A673 (cell line): ENCODE data around the gene ITGA6. TPM values are rescaled to one million over a fixed set of nuclear protein-coding genes. Genes with fewer than 3 reads are reported as not detected.

ENCODE experiments used
- BruUV-seq: library from RNA; stranded (reverse); fragments of 400-500 nt; replicated peaks from 2 replicates; lab custom pipeline; 2021; lab: Mats Ljungman, UMichigan
- CTCF ChIA-PET: fragments of 300-600 bp; sonication (Branson Sonifier 250); formaldehyde crosslinking; loops from one replicate; lab custom pipeline; 2022; ENCODE audit warnings: antibody characterized with exemption; lab: Charles Lee
- POLR2A ChIA-PET: fragments of 300-600 bp; sonication (Branson Sonifier 250); formaldehyde crosslinking; loops from one replicate; lab custom pipeline; 2022; ENCODE audit warnings: antibody characterized with exemption; ENCODE audit not compliant: low non-redundant PET; lab: Charles Lee
- DNase-seq: peaks from one replicate; pipeline ENCODE4 v3.0.0-alpha.2; 2015; ENCODE audit warnings: low spot score
- H3K27ac ChIP-seq: fragments of 200-600 bp; sonication (generic); 2 replicates; pipeline ENCODE4 v1.5.1; 2016; ENCODE audit warnings: mixed run types, low read depth, mild to moderate bottlenecking, mixed read lengths, antibody characterized with exemption, low read length; ENCODE audit not compliant: poor library complexity, severe bottlenecking
- H3K27me3 ChIP-seq: fragments of 200-600 bp; sonication (generic); replicated peaks from 2 replicates; pipeline ENCODE4 v1.6.1; 2017; ENCODE audit warnings: mixed run types, low read depth, mild to moderate bottlenecking, mixed read lengths, antibody characterized with exemption, low read length; ENCODE audit not compliant: insufficient read depth, poor library complexity
- H3K36me3 ChIP-seq: fragments of 200-600 bp; sonication (generic); 2 replicates; pipeline ENCODE4 v1.6.1; 2016; ENCODE audit warnings: mixed run types, mild to moderate bottlenecking, mixed read lengths, antibody characterized with exemption, low read length; ENCODE audit not compliant: insufficient read depth, poor library complexity, severe bottlenecking
- H3K4me1 ChIP-seq: fragments of 200-600 bp; sonication (generic); 2 replicates; pipeline ENCODE4 v1.6.1; 2017; ENCODE audit warnings: mixed run types, mild to moderate bottlenecking, mixed read lengths, antibody characterized with exemption, low read length; ENCODE audit not compliant: insufficient read depth, poor library complexity, severe bottlenecking
- H3K4me3 ChIP-seq: fragments of 200-600 bp; sonication (generic); 2 replicates; pipeline ENCODE4 v1.5.1; 2016; ENCODE audit warnings: low read depth, mixed run types, mild to moderate bottlenecking, mixed read lengths, low read length; ENCODE audit not compliant: poor library complexity, severe bottlenecking
- H3K9me3 ChIP-seq: fragments of 200-600 bp; sonication (generic); 2 replicates; pipeline ENCODE4 v1.6.1; 2016; ENCODE audit warnings: mixed run types, low read depth, mild to moderate bottlenecking, mixed read lengths, antibody characterized with exemption, low read length; ENCODE audit not compliant: poor library complexity, severe bottlenecking
- CTCF ChIP-seq: fragments of 300-800, 200-600 bp; sonication (generic); conservative IDR thresholded peaks from 2 replicates; pipeline ENCODE4 v1.5.1; 2017; ENCODE audit warnings: low read depth, mild to moderate bottlenecking, antibody characterized with exemption, low read length, moderate library complexity, mixed read lengths
- EZH2 ChIP-seq: fragments of 200-600 bp; sonication (generic); IDR thresholded peaks from 2 replicates; pipeline ENCODE4 v1.6.1; 2017; ENCODE audit warnings: borderline replicate concordance, low read depth, mild to moderate bottlenecking, mixed read lengths, antibody characterized with exemption, low read length; ENCODE audit not compliant: poor library complexity, severe bottlenecking
- intact Hi-C: fragments of 100-400 bp; cut with micrococcal nuclease; formaldehyde crosslinking; loops from one replicate; pipeline ENCODE4 v1.10.0; 2022; ENCODE audit not compliant: unreplicated experiment
- total RNA-seq: library from RNA; stranded (reverse); gene quantifications from 2 replicates; pipeline ENCODE4 v1.2.3, GENCODE V29; 2021

ITGA6 gene
- total RNA-seq, 1 experiment from 2014 or later: 7.7 TPM

GRCh38 chr2:172426635-172427255, 641 bp upstream of the ITGA6 start:
- POLR2A ChIA-PET: no interaction called here
- no peak overlapping the region for H3K27ac ChIP-seq
- CTCF ChIA-PET: interaction anchor here (0.5 to 1.4 kb wide), 4 partner anchors 15 to 251 kb away, joined by 3 to 4 read pairs (median 3); no protein-coding TSS in a partner anchor
- peaks cover 12% of the 10 kb centered on the region for H3K27me3 ChIP-seq
- DNase-seq: no peak
- H3K4me3 ChIP-seq: peak overlapping the region; percentile 66
- H3K4me1 ChIP-seq: peaks cover 17% of the 10 kb centered on the region
- no peaks in the 10 kb centered on the region for H3K9me3 ChIP-seq
- intact Hi-C loops: no loop called here
- no TSS peak for BruUV-seq
- no peaks in the 10 kb centered on the region for H3K36me3 ChIP-seq
- TF ChIP-seq CTCF (no peak), EZH2 (no peak)

- Histone ChIP-seq H3K4me3 (peak overlapping the region; percentile 66), H3K27ac (no peak overlapping the region), H3K36me3 (no peaks in the 10 kb centered on the region), H3K27me3 (peaks cover 12% of the 10 kb centered on the region), H3K9me3 (no peaks in the 10 kb centered on the region), H3K4me1 (peaks cover 17% of the 10 kb centered on the region)
- peak; percentile 39 for DNase-seq
- CTCF ChIA-PET: no interaction called here
- POLR2A ChIA-PET: no interaction called here
- BruUV-seq: no TSS peak
- intact Hi-C loops: no loop called here
- 0 out of 2 replicates have a peak, but pooled peaks have one; percentile 21 for TF ChIP-seq CTCF
- TF ChIP-seq EZH2: no peak
Observed at GRCh38 chr2:172427990-172428831, 825 bp downstream of the ITGA6 start.

DNA sequence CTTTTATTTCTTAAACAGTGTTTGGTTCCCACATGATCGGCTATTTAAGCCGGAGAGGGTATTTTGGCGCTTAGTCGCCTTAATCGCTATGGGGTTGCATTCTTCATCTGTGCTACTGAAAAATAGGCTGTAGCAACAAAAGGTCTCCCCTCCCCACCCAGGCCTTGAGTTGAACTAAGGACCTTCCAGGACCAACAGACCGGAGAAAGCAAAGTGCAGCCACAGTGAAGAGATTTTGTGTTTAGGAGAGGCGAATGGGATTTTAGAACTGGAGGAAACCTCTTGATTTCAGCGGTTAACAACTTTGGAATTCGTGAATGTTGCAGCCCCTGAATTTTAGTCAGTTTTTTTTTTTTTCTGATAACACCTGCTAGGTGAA, 1.4 kb downstream of the ITGA6 start:
- no peaks in the 10 kb centered on the region for H3K36me3 ChIP-seq
- no peak overlapping the region for H3K4me3 ChIP-seq
- POLR2A ChIA-PET: no interaction called here
- intact Hi-C loops: no loop called here
- no peaks in the 10 kb centered on the region for H3K9me3 ChIP-seq
- TF ChIP-seq CTCF (no peak), EZH2 (no peak)
- CTCF ChIA-PET: no interaction called here
- H3K27ac ChIP-seq: no peak overlapping the region
- no TSS peak for BruUV-seq
- DNase-seq: no peak
- peaks cover 12% of the 10 kb centered on the region for H3K27me3 ChIP-seq
- peaks cover 17% of the 10 kb centered on the region for H3K4me1 ChIP-seq
